Measurements from ENCODE around the gene SAP30BP.

Gene SAP30BP

GRCh38 chr17:75666959-75667790 is at the start of gene SAP30BP, which contains the start of gene RECQL5:
Gene SAP30BP, plus strand, starts transcription at chr17:75667338. Its CDS starts 35 bp downstream, at chr17:75667373.
Gene RECQL5, minus strand, starts transcription at chr17:75667154. Its CDS starts 597 bp downstream, at chr17:75666557.
- peak; percentile 96 to 98 for DNase-seq

GRCh38 chr17:75617675-75618074 is 49.5 kb upstream of the SAP30BP start:
- no peak for DNase-seq

GRCh38 chr17:75619506-75620431 is 47.4 kb upstream of the SAP30BP start:
- DNase-seq, result no peak

- no peak for DNase-seq
These were observed 45.6 kb upstream of the SAP30BP start for GRCh38 chr17:75621489-75621888.

- no peak for DNase-seq
These were observed 45.1 kb upstream of the SAP30BP start for GRCh38 chr17:75622076-75622475.

- DNase-seq, result no peak
These were observed 44.3 kb upstream of the SAP30BP start for GRCh38 chr17:75622771-75623273.

GRCh38 chr17:75623386-75623785 is 43.8 kb upstream of the SAP30BP start:
- DNase-seq, result no peak

GRCh38 chr17:75624021-75624420 is 43.1 kb upstream of the SAP30BP start:
- DNase-seq, result no peak

- DNase-seq, result no peak
These were observed 42.3 kb upstream of the SAP30BP start for GRCh38 chr17:75624714-75625345.

GRCh38 chr17:75625813-75626486 is 41.2 kb upstream of the SAP30BP start:
- peak in 1 of 2 donors; percentile 8 for DNase-seq

GRCh38 chr17:75626496-75627038 is 40.6 kb upstream of the SAP30BP start:
- DNase-seq, result no peak

GRCh38 chr17:75627094-75627493 is 40.0 kb upstream of the SAP30BP start:
- no peak for DNase-seq

GRCh38 chr17:75628425-75628824 is 38.7 kb upstream of the SAP30BP start:
- no peak for DNase-seq

- DNase-seq, result no peak
These were observed 38.0 kb upstream of the SAP30BP start for GRCh38 chr17:75629157-75629556.

GRCh38 chr17:75630071-75630917 is 36.8 kb upstream of the SAP30BP start:
- DNase-seq, result no peak

GRCh38 chr17:75631353-75631752 is 35.8 kb upstream of the SAP30BP start:
- no peak for DNase-seq

GRCh38 chr17:75632428-75632827 is 34.7 kb upstream of the SAP30BP start:
- no peak for DNase-seq

GRCh38 chr17:75632863-75633485 is 34.2 kb upstream of the SAP30BP start, which contains the start of gene SMIM5:
Gene SMIM5, plus strand, starts transcription at chr17:75633434. Its CDS starts 6,768 bp downstream, at chr17:75640202.
- peak; percentile 77 to 81 for DNase-seq

- peak; percentile 50 for DNase-seq
These were observed 33.4 kb upstream of the SAP30BP start for GRCh38 chr17:75633486-75634375.

Measured in CD4-positive, alpha-beta T cell treated with Interferon alpha-2 for 1 hour (primary cell).